T-helper 17 cell (primary cell): ENCODE measurements around the gene CBLN3. TPM values are rescaled to one million over a fixed set of nuclear protein-coding genes. Genes with fewer than 3 reads are reported as not detected.
A peak's percentile ranks its signal among the peaks of the same experiment; 100 is the strongest.

Source experiments
- ATAC-seq: fragments of 150-1000 bp; cut with Tn5 transposase; 2 replicates; pipeline ENCODE4 v1.10.0; 2021; ENCODE audit warnings: mild to moderate bottlenecking, moderate library complexity
- DNase-seq, 3 donors: peaks; one replicate each; pipeline versions ENCODE4 v3.0.0 to v3.0.0-alpha.2; 2020 to 2021
- H3K9me3 ChIP-seq: one replicate; pipeline ENCODE4 v1.7.0; 2013; ENCODE audit warnings: low read length, mild to moderate bottlenecking; ENCODE audit not compliant: control insufficient read depth, poor library complexity, severe bottlenecking
- H3K27ac Mint-ChIP-seq: one replicate; pipeline ENCODE4 v1.8.0; 2022; ENCODE audit warnings: mild to moderate bottlenecking, moderate library complexity, mixed read lengths
- H3K27me3 Mint-ChIP-seq: one replicate; pipeline ENCODE4 v1.8.0; 2022; ENCODE audit warnings: mixed read lengths
- H3K36me3 Mint-ChIP-seq: one replicate; pipeline ENCODE4 v1.8.0; 2022; ENCODE audit warnings: low read depth, mixed read lengths
- H3K4me1 Mint-ChIP-seq: one replicate; pipeline ENCODE4 v1.8.0; 2022; ENCODE audit warnings: mild to moderate bottlenecking, mixed read lengths
- H3K4me3 Mint-ChIP-seq: one replicate; pipeline ENCODE4 v1.8.0; 2022; ENCODE audit warnings: mild to moderate bottlenecking, moderate library complexity, mixed read lengths
- total RNA-seq, 4 donors: library from RNA in 2 of 4; stranded (reverse) in 2 of 4; gene quantifications; one replicate each; pipeline ENCODE4 v1.2.3 and lab custom pipeline; 2022 to 2026

The CBLN3 gene
- total RNA-seq, 2 donors from 2014 or later: 4.2 to 6.0 TPM

DNA sequence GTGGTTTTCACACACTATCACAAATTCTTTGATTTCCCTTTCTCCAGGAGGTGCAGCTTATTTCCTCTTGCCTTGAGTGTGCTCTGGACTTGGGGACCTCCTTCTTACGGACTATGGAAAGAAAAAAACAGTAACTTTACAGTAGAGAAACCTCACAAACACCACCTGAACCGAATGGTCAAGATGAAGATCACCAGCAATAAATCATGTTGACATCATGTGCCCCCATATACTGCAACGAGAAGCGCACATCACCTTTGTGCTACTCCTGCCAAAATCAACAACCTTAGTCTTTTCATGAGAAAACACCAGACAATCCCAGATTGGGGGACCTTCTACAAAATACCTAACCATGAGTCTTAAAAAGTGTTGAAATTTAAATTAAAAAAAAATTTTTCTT is 43.9 kb downstream of the CBLN3 start:
- H3K9me3 ChIP-seq: no peaks in the 10 kb centered on the region
- DNase-seq (no peak), ATAC-seq (no peak)
- H3K36me3 Mint-ChIP-seq: peaks cover 5% of the 10 kb centered on the region
- H3K4me1 Mint-ChIP-seq: peaks cover 2% of the 10 kb centered on the region
- no peak overlapping the region for H3K27ac Mint-ChIP-seq
- H3K4me3 Mint-ChIP-seq: no peak overlapping the region
- peaks cover 34% of the 10 kb centered on the region for H3K27me3 Mint-ChIP-seq

DNA sequence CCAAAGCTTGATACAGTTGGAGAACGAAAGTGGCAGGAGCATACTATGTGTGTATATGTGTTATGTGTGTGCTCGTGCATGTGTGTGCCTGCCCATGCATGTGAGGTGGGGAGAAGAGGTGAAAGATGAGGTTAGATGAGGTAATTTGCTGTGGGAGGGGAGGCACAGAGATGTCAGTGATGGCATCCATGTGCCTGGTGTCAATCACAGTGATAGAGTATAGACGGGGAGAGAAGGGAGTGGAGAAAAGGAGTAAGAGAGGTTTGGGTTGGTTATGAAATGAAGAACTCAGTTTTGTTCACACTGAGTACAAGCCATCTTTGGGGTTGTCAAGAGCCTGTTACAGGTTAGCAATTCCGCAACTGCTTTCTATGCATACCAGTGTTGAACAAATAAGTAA is 45.3 kb downstream of the CBLN3 start:
- no peak for ATAC-seq
- H3K4me3 Mint-ChIP-seq: no peak overlapping the region
- peaks cover 2% of the 10 kb centered on the region for H3K4me1 Mint-ChIP-seq
- H3K27ac Mint-ChIP-seq: no peak overlapping the region
- peaks cover 7% of the 10 kb centered on the region for H3K36me3 Mint-ChIP-seq
- DNase-seq: no peak
- H3K27me3 Mint-ChIP-seq: peaks cover 36% of the 10 kb centered on the region
- no peaks in the 10 kb centered on the region for H3K9me3 ChIP-seq

DNA sequence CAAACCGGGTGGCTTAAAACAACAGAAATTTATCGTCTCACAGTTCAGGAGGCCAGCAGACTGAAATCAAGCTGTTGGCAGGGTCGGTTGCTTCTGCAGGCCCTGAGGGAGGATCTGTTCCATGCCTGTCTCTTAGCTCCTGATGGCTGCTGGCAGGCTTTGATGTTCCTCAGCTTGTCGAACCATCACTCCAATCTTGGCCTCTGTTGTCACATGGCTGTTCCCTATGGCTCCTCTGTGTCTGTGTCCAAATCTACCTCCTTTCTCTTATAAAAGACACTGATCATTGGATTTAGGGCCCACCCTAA is 47.5 kb downstream of the CBLN3 start:
- Mint-ChIP-seq H3K27ac (no peak overlapping the region), H3K4me3 (no peak overlapping the region), H3K36me3 (peaks cover 7% of the 10 kb centered on the region), H3K27me3 (peaks cover 33% of the 10 kb centered on the region), H3K4me1 (peaks cover 2% of the 10 kb centered on the region)
- ATAC-seq (no peak), DNase-seq (no peak)
- no peaks in the 10 kb centered on the region for H3K9me3 ChIP-seq

DNA sequence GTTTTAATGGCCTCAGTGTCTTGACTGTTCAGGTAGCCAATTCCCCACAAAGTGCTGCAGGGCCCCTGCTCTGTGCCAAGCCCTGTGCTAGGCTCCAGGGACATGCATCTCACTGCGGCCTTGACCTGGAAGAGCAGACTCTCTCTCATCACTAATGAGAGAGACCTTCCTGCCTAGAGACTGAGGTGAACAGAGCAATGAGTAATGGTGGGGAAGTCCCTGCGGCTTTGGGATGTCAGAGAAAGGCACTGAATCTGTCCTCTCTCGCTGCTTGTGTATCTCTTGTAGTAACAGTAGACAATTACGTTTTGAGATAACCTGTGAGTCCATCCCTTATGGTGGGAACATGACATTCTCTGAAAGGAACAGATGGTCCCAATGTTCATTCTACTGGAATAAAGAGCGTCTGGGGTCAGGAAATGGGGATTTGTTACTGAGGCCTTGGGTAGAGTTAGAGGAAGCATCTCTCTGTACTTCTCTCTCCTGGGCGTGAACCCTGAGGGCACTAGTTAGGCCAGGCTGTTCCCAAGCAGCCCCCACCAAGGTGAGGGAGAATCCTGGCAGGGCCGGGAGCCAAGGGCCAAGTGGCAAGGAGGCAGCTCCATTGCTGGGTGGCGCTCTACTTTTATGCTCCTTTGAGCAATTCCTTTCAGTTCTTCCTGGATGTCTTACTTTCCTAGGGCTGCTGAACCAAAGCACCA is 48.0 kb downstream of the CBLN3 start:
- Mint-ChIP-seq H3K4me1 (peaks cover 2% of the 10 kb centered on the region), H3K27me3 (peaks cover 28% of the 10 kb centered on the region), H3K36me3 (peaks cover 7% of the 10 kb centered on the region), H3K27ac (no peak overlapping the region), H3K4me3 (no peak overlapping the region)
- ATAC-seq (peak; percentile 66), DNase-seq (no peak)
- no peaks in the 10 kb centered on the region for H3K9me3 ChIP-seq

DNA sequence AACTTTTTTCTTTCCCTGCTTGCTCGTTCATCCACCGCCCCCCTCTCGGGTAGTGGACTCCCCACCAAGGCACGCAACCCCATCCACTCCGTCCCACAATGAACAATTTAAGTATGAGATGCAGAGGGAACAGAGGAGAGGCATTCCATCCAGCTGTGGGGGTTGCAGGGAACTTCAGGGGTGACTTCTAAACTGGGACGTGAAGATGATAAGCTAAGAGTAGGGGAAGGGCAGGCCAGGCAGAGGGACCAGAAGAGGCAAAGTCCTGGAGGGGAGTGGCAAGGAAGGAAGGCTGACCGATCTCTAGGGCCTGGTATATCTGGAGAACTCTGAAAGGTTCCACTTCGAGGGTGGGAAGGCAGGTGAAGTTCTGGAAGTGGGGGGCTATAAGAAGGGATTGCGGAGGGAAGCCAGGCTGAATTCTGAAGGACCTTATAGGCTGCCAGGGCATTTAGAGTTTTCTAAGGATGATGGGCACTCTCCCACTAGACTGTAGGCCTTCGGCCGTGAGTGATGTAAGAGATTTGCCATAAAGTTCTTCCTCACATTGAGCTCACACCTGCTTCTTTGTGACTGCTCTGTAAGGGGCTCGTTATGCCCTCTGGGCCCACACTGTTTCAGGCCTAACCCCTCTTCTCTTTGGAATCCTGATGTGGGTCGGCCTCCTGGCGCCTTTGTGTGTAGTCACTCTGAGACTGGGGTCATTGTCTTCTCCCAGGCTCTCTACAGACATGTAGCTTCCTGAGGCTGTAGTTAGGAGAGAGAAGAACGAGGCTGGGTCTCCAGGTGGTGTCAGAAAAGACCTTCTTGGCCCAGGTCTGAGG is 49.3 kb downstream of the CBLN3 start:
- no peak for DNase-seq

DNA sequence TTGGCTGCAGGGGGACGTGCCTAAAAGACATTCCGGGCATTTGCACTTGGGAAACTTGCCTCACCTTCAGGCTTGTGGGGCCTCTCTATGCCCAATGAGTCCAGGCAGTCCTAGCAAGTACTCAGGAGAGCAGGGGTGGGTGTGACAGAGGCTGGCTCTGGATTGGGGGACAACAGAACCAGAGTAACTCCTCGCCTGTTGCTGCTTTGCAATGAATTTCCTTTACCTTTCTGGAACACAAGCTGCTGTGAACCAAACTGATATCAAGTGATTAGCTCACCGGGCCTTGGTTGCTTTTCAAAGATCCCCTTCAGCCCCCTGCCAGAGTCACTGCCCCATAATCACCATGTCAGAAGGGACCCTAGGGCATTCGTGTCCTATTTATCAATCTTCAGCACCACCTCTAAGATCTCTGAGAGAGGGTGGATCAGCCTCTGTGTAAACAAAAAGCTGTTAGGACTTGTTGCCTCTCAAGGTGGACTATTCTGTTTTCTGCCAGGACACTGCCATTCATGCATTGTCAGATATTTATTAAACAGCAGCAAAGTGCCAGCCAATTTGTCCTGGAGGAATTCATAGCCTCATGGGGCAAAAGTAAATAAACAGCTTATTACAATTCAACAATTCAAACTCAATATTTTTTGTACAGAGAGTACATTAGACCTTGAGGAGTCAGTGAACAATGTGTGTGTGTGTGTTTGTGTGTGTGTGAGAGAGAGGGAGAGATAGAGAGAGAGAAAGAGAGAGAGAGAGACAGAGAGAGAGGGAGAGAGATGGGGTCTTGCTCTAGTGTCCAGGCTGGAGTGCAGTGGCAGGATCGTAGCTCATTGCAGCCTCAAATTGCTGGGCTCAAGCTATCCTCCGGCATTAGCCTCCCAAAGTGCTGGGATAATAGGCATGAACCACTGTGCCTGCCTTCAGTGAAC is 50.2 kb downstream of the CBLN3 start:
- DNase-seq (no peak), ATAC-seq (no peak)
- no peak overlapping the region for H3K4me3 Mint-ChIP-seq
- peaks cover 2% of the 10 kb centered on the region for H3K4me1 Mint-ChIP-seq
- H3K27me3 Mint-ChIP-seq: peaks cover 35% of the 10 kb centered on the region
- H3K9me3 ChIP-seq: no peaks in the 10 kb centered on the region
- H3K36me3 Mint-ChIP-seq: peaks cover 6% of the 10 kb centered on the region
- peak overlapping the region; percentile 79 for H3K27ac Mint-ChIP-seq

More for the DNA sequence above, 49.3 kb downstream of the CBLN3 start:
- ATAC-seq: no peak
- Mint-ChIP-seq H3K27ac (peak overlapping the region; percentile 79), H3K27me3 (peaks cover 35% of the 10 kb centered on the region), H3K4me1 (peaks cover 2% of the 10 kb centered on the region), H3K4me3 (no peak overlapping the region), H3K36me3 (peaks cover 7% of the 10 kb centered on the region)
- H3K9me3 ChIP-seq: no peaks in the 10 kb centered on the region

DNA sequence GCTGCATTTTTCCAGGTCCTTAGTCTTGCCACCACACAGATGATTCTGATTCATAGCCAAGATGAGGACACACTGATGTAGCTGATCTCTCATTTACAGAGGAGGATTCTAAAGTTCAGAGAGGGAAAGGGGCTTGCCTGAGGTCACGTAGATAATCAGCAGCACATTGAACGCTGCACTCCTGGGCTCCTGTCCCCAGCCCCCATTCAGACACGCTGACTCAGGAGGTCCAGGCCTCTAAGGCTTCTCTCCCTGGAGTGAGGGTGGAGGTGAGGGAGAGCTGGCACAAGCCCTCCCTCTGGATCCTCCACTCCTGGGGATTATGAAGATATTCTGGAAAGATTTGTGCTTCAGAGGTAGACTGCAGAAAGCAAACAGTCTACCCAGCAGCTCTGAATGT is 51.1 kb downstream of the CBLN3 start:
- Mint-ChIP-seq H3K4me3 (no peak overlapping the region), H3K27me3 (peaks cover 30% of the 10 kb centered on the region), H3K27ac (no peak overlapping the region), H3K36me3 (peaks cover 2% of the 10 kb centered on the region), H3K4me1 (no peaks in the 10 kb centered on the region)
- DNase-seq: no peak
- no peaks in the 10 kb centered on the region for H3K9me3 ChIP-seq
- ATAC-seq: no peak

DNA sequence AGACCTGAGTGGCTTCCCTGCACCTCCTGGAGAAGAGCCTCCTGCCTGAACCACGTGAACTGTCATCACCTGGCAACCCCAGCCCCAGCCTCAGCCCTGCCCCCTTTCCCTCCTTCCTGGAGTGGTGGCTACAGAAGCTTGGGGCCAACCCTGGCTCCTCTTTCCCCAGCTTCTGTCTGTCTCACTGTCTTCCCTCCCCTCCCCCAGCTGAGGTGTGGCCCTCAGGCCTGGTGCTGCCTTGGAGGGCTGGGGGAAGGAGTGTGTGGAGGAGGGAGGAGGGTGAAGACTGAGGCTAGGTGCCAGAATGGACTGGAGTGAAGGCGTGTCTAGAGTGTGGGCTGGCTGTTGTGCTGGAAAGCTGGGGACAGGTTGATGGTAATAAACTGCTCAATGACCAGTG is 51.8 kb downstream of the CBLN3 start:
- no peak for DNase-seq
- H3K4me1 Mint-ChIP-seq: no peaks in the 10 kb centered on the region
- H3K4me3 Mint-ChIP-seq: no peak overlapping the region
- H3K36me3 Mint-ChIP-seq: peaks cover 2% of the 10 kb centered on the region
- H3K9me3 ChIP-seq: no peaks in the 10 kb centered on the region
- peaks cover 33% of the 10 kb centered on the region for H3K27me3 Mint-ChIP-seq
- no peak for ATAC-seq
- H3K27ac Mint-ChIP-seq: no peak overlapping the region

DNA sequence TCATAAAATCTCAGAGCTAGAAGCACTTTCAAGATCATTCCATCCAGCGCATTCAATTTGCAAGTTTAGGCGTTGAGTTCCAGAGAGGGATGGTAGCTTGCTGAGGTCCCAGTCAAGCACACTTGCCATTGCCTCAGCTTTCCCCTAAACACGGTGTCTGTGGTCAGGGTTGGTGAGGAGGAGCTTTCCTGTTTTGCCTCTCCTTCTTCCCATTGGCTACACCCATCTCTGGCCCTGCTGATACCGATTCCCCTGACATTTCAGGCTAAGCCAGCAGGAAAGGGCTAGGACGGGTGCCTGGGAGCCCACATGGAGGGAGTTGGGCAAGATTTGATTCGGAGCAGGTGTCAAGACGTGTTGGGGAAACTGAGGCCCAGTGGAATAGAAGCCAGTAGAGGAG is 52.3 kb downstream of the CBLN3 start:
- H3K9me3 ChIP-seq: no peaks in the 10 kb centered on the region
- H3K4me3 Mint-ChIP-seq: no peak overlapping the region
- H3K27ac Mint-ChIP-seq: no peak overlapping the region
- DNase-seq (no peak), ATAC-seq (no peak)
- no peaks in the 10 kb centered on the region for H3K4me1 Mint-ChIP-seq
- H3K27me3 Mint-ChIP-seq: peaks cover 38% of the 10 kb centered on the region
- peaks cover 2% of the 10 kb centered on the region for H3K36me3 Mint-ChIP-seq

Other genes starting within 250 kb of the CBLN3 start
- 10 to 100 TPM; 46.6 to 47.3 TPM for gene IPO4, start 240.9 kb downstream of the CBLN3 start, total RNA-seq
- gene TM9SF1, start 234.2 kb downstream of the CBLN3 start, total RNA-seq: 10 to 100 TPM; 22.3 to 22.6 TPM
- under 1 TPM; 0.27 to 0.55 TPM for gene TSSK4, start 224.0 kb downstream of the CBLN3 start, total RNA-seq
- 10 to 100 TPM; 69.9 to 77.2 TPM for gene CHMP4A, start 216.2 kb downstream of the CBLN3 start, total RNA-seq
- 1 to 10 TPM; 4.0 to 5.9 TPM for gene MDP1, start 213.6 kb downstream of the CBLN3 start, total RNA-seq
- gene NEDD8, start 197.3 kb downstream of the CBLN3 start, total RNA-seq: 10 to 100 TPM; 90.0 to 99.5 TPM
- gene GMPR2, start 196.7 kb downstream of the CBLN3 start, total RNA-seq: 10 to 100 TPM; 37.0 to 44.0 TPM
- 100 to 1,000 TPM; 106 to 107 TPM for gene TINF2, start 187.0 kb downstream of the CBLN3 start, total RNA-seq
- 1 to 10 TPM; 3.4 to 4.3 TPM for gene TGM1, start 166.5 kb downstream of the CBLN3 start, total RNA-seq
- 10 to 100 TPM; 54.4 to 72.1 TPM for gene RABGGTA, start 158.1 kb downstream of the CBLN3 start, total RNA-seq
- 10 to 100 TPM; 24.0 to 27.0 TPM for gene DHRS1, start 129.9 kb downstream of the CBLN3 start, total RNA-seq
- 10 to 100 TPM; 25.7 to 27.7 TPM for gene NOP9, start 129.8 kb downstream of the CBLN3 start, total RNA-seq
- 10 to 100 TPM; 14.5 to 16.8 TPM for gene CIDEB, start 121.7 kb downstream of the CBLN3 start, total RNA-seq
- 10 to 100 TPM; 17.3 to 23.3 TPM for gene LTB4R2, start 119.5 kb downstream of the CBLN3 start, total RNA-seq
- gene LTB4R, start 118.2 kb downstream of the CBLN3 start, total RNA-seq: 10 to 100 TPM; 21.5 to 23.1 TPM
- 1 to 10 TPM; 5.4 to 7.9 TPM for gene ADCY4, start 94.6 kb downstream of the CBLN3 start, total RNA-seq
- 10 to 100 TPM; 22.7 to 26.1 TPM for gene RIPK3, start 89.7 kb downstream of the CBLN3 start, total RNA-seq
- gene NFATC4, start 61.5 kb downstream of the CBLN3 start, total RNA-seq: not detected
- gene NYNRIN, start 30.7 kb downstream of the CBLN3 start, total RNA-seq: under 1 TPM in 1 of 2 donors, not detected in 1; 0.22 TPM
- 100 to 1,000 TPM; 118 to 128 TPM for gene KHNYN, start 286 bp upstream of the CBLN3 start, total RNA-seq
- gene SDR39U1, start 13.1 kb upstream of the CBLN3 start, total RNA-seq: 10 to 100 TPM; 64.3 to 82.6 TPM
- gene CMA1, start 78.6 kb upstream of the CBLN3 start, total RNA-seq: not detected
- not detected for gene CTSG, start 146.6 kb upstream of the CBLN3 start, total RNA-seq
- gene GZMH, start 180.0 kb upstream of the CBLN3 start, total RNA-seq: 1 to 10 TPM in 1 of 2 donors, not detected in 1; 2.0 TPM
- gene GZMB, start 204.5 kb upstream of the CBLN3 start, total RNA-seq: under 1 TPM in 1 of 2 donors, not detected in 1; 0.82 TPM